ENCODE data around the gene SLC35F3.

The SLC35F3 gene

DNA sequence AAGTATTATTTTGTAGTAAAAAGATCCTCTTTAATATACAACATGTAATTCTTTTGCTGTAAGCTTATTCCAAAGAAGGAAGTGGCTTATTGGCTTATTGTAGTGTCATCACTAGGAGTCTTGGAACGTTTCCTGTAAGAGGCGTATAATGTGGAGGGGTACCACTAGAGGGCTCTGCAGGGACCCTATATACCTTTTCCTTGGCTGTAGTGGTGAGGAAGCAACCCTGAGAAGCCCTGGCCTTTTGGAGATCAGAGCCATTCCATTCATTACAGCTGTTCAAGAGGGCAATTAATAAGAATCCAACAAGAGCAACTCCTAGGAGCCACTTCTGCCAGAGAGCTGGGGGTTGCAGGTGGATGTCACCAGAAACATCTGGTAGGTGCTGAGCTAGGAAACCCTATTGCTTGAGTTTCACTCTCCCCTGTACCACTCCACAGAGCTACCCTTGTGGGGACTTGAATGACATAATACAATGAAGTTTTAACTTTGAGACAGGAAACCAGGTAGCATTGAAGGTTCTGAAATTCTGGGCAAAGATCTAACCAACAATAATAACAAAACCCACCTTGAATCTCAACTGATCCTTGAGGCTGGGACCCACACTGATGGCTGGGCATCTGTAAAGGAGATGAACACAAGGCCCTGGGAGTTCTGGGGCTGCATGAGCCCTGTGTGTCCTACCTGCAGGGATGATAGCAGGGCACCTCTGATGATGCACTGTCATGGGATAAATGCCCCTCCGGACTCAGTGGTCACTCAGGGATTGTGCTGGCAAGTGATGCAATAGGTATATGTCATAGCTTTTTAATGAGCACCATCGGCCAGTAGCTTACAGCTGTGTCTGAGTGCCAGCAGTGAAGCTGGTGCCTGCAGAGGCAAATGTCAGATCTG, 308.5 kb downstream of the SLC35F3 start:
- H3K27me3 ChIP-seq, result peaks cover 0 to 30% of the 10 kb centered on the region in 2 donors
- TF ChIP-seq, protein P1, sequence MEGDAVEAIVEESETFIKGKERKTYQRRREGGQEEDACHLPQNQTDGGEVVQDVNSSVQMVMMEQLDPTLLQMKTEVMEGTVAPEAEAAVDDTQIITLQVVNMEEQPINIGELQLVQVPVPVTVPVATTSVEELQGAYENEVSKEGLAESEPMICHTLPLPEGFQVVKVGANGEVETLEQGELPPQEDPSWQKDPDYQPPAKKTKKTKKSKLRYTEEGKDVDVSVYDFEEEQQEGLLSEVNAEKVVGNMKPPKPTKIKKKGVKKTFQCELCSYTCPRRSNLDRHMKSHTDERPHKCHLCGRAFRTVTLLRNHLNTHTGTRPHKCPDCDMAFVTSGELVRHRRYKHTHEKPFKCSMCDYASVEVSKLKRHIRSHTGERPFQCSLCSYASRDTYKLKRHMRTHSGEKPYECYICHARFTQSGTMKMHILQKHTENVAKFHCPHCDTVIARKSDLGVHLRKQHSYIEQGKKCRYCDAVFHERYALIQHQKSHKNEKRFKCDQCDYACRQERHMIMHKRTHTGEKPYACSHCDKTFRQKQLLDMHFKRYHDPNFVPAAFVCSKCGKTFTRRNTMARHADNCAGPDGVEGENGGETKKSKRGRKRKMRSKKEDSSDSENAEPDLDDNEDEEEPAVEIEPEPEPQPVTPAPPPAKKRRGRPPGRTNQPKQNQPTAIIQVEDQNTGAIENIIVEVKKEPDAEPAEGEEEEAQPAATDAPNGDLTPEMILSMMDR (IDR thresholded peaks at IDR 0.05), result no peak
- DNase-seq, result no peak
- peaks cover 0 to 21% (median 13%) of the 10 kb centered on the region in 4 donors for H3K4me1 ChIP-seq
- no peak overlapping the region for H3K4me3 ChIP-seq
- H3K27ac ChIP-seq, result no peak overlapping the region
- H3K9me3 ChIP-seq, result no peaks in the 10 kb centered on the region
- intact Hi-C loops (cut with DNase I; ENCODE audit: low total_unique reads), result no loop called here
- H3K36me3 ChIP-seq, result no peaks in the 10 kb centered on the region

DNA sequence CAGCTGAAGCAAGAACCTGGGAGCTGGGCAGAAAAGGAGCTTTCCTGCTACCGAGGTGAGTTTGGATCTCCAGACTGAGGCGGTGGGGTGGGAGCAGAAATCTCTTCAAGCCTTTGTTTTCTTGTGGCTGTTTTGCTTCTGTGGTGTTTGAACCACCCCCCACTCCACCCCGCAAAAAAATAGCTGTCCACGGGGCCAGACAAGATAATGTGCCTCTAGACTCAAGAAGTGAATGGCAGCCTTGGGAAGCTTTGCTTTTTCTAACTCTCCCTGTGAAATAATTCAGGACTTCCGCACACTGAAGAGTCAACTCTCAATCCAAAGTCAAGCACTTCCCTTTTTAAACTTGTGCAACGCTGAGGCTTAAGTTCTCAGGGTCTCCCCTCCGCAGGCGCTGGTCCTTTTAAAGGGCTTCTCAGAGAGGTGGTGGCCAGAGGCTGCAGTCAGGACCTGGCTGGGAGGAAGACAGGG, 309.2 kb downstream of the SLC35F3 start:
- peak overlapping the region; percentile 22 to 42 for H3K4me3 ChIP-seq
- H3K27me3 ChIP-seq, result peaks cover 0 to 30% of the 10 kb centered on the region in 2 donors
- intact Hi-C loops (cut with DNase I; ENCODE audit: low total_unique reads), result no loop called here
- H3K9me3 ChIP-seq, result no peaks in the 10 kb centered on the region
- H3K4me1 ChIP-seq, result peaks cover 0 to 21% (median 13%) of the 10 kb centered on the region in 4 donors
- no peak overlapping the region for H3K27ac ChIP-seq
- DNase-seq, result no peak
- TF ChIP-seq, protein P1 (IDR thresholded peaks at IDR 0.05), result no peak
- H3K36me3 ChIP-seq, result no peaks in the 10 kb centered on the region

- H3K36me3 ChIP-seq, result no peaks in the 10 kb centered on the region
- peaks cover 0 to 21% (median 13%) of the 10 kb centered on the region in 4 donors for H3K4me1 ChIP-seq
- no peak overlapping the region for H3K27ac ChIP-seq
- intact Hi-C loops (cut with DNase I; ENCODE audit: low total_unique reads), result no loop called here
- peaks cover 0 to 30% of the 10 kb centered on the region in 2 donors for H3K27me3 ChIP-seq
- peak in 1 of 2 donors; percentile 33 for DNase-seq
- TF ChIP-seq, protein P1 (IDR thresholded peaks at IDR 0.05), result no peak
- H3K4me3 ChIP-seq, result peak overlapping the region; percentile 22 to 42
- no peaks in the 10 kb centered on the region for H3K9me3 ChIP-seq
Measured at GRCh38 chr1:234214129-234214910, 309.8 kb downstream of the SLC35F3 start.

DNA sequence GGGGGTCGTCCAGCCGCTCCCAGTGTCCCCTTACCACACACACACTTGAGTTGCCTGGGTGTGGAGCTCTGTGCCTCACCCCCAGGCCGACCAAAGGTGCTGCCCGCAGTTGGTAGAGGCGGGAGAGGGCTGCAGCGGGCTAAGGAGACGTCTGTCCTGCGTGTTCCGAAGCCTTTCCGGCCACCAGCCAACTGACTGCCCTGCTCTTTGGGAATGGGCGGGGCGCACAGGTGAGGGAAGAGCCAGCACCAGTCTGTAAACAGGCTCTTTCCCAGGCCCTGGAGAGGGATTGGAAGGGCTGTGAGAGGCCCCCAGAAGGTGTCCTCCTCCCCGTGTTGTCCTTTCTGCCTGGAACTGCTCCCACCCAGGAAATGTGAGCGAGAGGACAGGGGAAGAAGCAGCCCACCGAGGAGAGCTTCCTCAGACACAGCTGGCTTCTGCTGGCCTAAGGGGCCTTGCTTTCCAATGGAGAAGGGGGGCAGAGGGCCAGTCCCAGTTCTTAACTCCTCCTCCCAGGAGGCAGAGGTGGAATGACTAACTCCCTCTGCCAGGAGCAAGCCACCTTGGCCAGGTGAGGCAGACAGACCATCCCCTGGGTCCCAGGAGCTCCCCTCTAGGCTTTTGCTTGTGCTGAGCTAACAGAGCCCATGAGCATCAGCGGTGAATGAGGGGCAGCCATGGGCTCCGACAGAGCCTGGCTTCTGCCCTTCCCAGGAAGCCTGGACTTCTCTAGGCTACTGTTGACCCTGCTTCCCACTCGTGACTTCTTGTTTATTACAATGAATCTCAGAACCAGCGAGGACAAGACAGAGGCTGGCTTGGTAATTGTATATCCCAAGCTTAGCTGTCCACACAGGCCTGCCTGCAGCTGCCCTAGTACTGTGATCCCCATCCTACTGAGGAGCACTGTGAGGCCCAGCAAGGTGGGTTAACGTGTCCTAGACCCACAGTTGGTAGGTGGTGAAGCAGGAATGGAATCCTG, 310.7 kb downstream of the SLC35F3 start:
- H3K9me3 ChIP-seq, result no peaks in the 10 kb centered on the region
- peaks cover 0 to 21% (median 13%) of the 10 kb centered on the region in 4 donors for H3K4me1 ChIP-seq
- no peaks in the 10 kb centered on the region for H3K36me3 ChIP-seq
- peaks cover 0 to 33% of the 10 kb centered on the region in 2 donors for H3K27me3 ChIP-seq
- peak overlapping the region in 1 of 2 donors; percentile 42 for H3K4me3 ChIP-seq
- no peak overlapping the region for H3K27ac ChIP-seq
- intact Hi-C loops (cut with DNase I; ENCODE audit: low total_unique reads), result no loop called here
- TF ChIP-seq, protein P1 (IDR thresholded peaks at IDR 0.05), result no peak
- no peak for DNase-seq
